Lower leg skin (tissue), 4 donors: ENCODE results near the gene DHX34. TPM values are rescaled to one million over a fixed set of nuclear protein-coding genes. Genes with fewer than 3 reads are reported as not detected.

Experiments used
- DNase-seq, 2 donors: peaks; one replicate each; pipeline ENCODE4 v3.0.0-alpha.2; 2019; ENCODE audit warnings: low spot score in 2 of 2
- H3K4me3 ChIP-seq: fragments of 200-600 bp; sonication (generic); 2 replicates; pipeline ENCODE4 v1.5.1; 2017; ENCODE audit warnings: mild to moderate bottlenecking, low read depth; ENCODE audit not compliant: poor library complexity, severe bottlenecking
- CTCF ChIP-seq, 3 donors: fragments of 450-650 bp; IDR thresholded peaks; one replicate each; pipeline ENCODE4 v1.5.1; 2016; ENCODE audit warnings: antibody characterized with exemption in 3 of 3, mild to moderate bottlenecking in 3 of 3, moderate library complexity in 2 of 3
- POLR2A ChIP-seq, 2 donors: fragments of 450-650 bp; IDR thresholded peaks; one replicate each; pipeline ENCODE4 v1.6.1; 2016 to 2017; ENCODE audit warnings: antibody characterized with exemption in 2 of 2, mild to moderate bottlenecking in 1 of 2, moderate library complexity in 1 of 2
- WGBS, 2 donors: methylation state at CpG; one replicate each; pipeline ENCODE4 v1.1.5; 2018; 5-methylcytosine and 5-hydroxymethylcytosine counted together
- intact Hi-C: fragments of 100-400 bp; cut with DNase I; formaldehyde crosslinking; loops from one replicate; pipeline ENCODE4 v1.15.0; 2023; ENCODE audit warnings: low total_unique reads
- total RNA-seq, 4 donors: library from RNA; depleted of rRNA; stranded (reverse); fragments of >200 nt; gene quantifications; one replicate each; pipeline ENCODE4 v1.1.0, GENCODE V29; 2016

Gene DHX34
- total RNA-seq, 4 donors from 2014 or later = 11.1 to 28.7 (median 18.9) TPM

DNA sequence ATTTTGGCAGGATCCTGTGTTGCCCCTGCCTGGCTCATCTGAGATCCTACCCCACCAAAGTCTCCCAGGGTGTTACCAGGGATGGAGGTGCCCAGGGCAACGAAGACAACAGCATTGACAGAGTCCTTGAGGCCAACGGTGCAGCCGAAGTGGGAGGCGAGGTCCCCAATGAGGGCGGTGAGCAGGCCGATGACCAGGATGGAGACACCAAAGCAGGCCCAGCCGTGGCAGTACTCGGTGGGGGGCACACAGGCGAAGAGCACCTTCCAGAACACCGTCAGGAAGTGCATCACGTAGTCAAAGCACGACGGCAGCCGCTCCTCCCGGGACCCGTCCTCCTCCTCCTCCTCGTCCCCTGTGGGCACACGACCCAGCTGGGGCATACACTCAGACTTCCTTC is 83.0 kb downstream of the DHX34 start:
- H3K4me3 ChIP-seq = no peak overlapping the region
- intact Hi-C loops = no loop called here
- WGBS, 2 donors = 77 to 83% methylated on average over 16 to 18 of the region's 18 CpGs

More for the DNA sequence above, 83.0 kb downstream of the DHX34 start:
- TF ChIP-seq CTCF (IDR thresholded peaks at IDR 0.05) (no peak), POLR2A (IDR thresholded peaks at IDR 0.05) (no peak)
- no peak for DNase-seq

Other genes starting within 250 kb of the DHX34 start
- gene ZC3H4, start 235.5 kb upstream of the DHX34 start, total RNA-seq = 10 to 100 TPM; 21.8 to 29.5 (median 27.6) TPM
- gene SAE1, start 218.5 kb upstream of the DHX34 start, total RNA-seq = 10 to 100 TPM; 38.8 to 56.1 (median 44.2) TPM
- gene BBC3, start 118.1 kb upstream of the DHX34 start, total RNA-seq = 10 to 100 TPM; 11.2 to 33.0 (median 14.4) TPM
- 10 to 100 TPM; 26.4 to 46.6 (median 33.7) TPM for gene CCDC9, start 92.8 kb upstream of the DHX34 start, total RNA-seq
- gene INAFM1, start 74.4 kb upstream of the DHX34 start, total RNA-seq = 10 to 100 TPM in 1 of 4 donors, 1 to 10 TPM in 3; 6.0 to 13.6 (median 8.2) TPM
- 1 to 10 TPM; 1.1 to 3.7 (median 2.0) TPM for gene C5AR1, start 39.5 kb upstream of the DHX34 start, total RNA-seq
- 1 to 10 TPM in 3 of 4 donors, under 1 TPM in 1; 0.91 to 3.5 (median 1.7) TPM for gene C5AR2, start 17.1 kb upstream of the DHX34 start, total RNA-seq
- 1 to 10 TPM; 1.9 to 8.5 (median 4.6) TPM for gene MEIS3, start 70.2 kb downstream of the DHX34 start, total RNA-seq
- 1 to 10 TPM in 2 of 4 donors, under 1 TPM in 1, not detected in 1; 0.38 to 2.3 (median 1.6) TPM for gene SLC8A2, start 122.6 kb downstream of the DHX34 start, total RNA-seq
- 1 to 10 TPM; 3.5 to 9.0 (median 5.9) TPM for gene KPTN, start 134.9 kb downstream of the DHX34 start, total RNA-seq
- gene NAPA, start 165.7 kb downstream of the DHX34 start, total RNA-seq = 100 to 1,000 TPM; 182 to 344 (median 221) TPM
- 1 to 10 TPM in 1 of 4 donors, under 1 TPM in 2, not detected in 1; 0.08 to 1.5 (median 0.69) TPM for gene ZNF541, start 223.8 kb downstream of the DHX34 start, total RNA-seq